ENCODE measurements around the gene RTP5. TPM values are rescaled to one million over a fixed set of nuclear protein-coding genes. Genes with fewer than 3 reads are reported as not detected.

RTP5 gene
- total RNA-seq, 1 donor from 2014 or later = not detected

- H3K27me3 ChIP-seq (ENCODE audit: low read depth) = peaks cover 7% of the 10 kb centered on the region
- peaks cover 42% of the 10 kb centered on the region for H3K4me1 ChIP-seq
- DNase-seq = peak; percentile 17
- H3K4me3 ChIP-seq = no peak overlapping the region
- no peaks in the 10 kb centered on the region for H3K9me3 ChIP-seq (replicated peaks)
- TF ChIP-seq CTCF (IDR thresholded peaks at IDR 0.05; ENCODE audit: borderline replicate concordance) = no peak
- intact Hi-C loops (cut with micrococcal nuclease) = no loop called here
- H3K27ac ChIP-seq (replicated peaks) = no peak overlapping the region
- H3K36me3 ChIP-seq = no peaks in the 10 kb centered on the region
Measured at GRCh38 chr2:241857041-241857541, 12.4 kb upstream of the RTP5 start.

- Histone ChIP-seq H3K27me3 (ENCODE audit: low read depth) (peaks cover 12% of the 10 kb centered on the region), H3K4me1 (peaks cover 42% of the 10 kb centered on the region), H3K36me3 (no peaks in the 10 kb centered on the region), H3K27ac (replicated peaks) (peak overlapping the region; percentile 88), H3K9me3 (replicated peaks) (no peaks in the 10 kb centered on the region), H3K4me3 (no peak overlapping the region)
- no peak for TF ChIP-seq CTCF (IDR thresholded peaks at IDR 0.05; ENCODE audit: borderline replicate concordance)
- intact Hi-C loops (cut with micrococcal nuclease) = no loop called here
- no peak for DNase-seq
Measured at GRCh38 chr2:241857572-241858121, 11.9 kb upstream of the RTP5 start.

- intact Hi-C loops (cut with micrococcal nuclease) = no loop called here
- peak within 1 kb of the TSS; percentile 88 for H3K27ac ChIP-seq (replicated peaks)
- H3K36me3 ChIP-seq = no peaks in the 10 kb centered on the region
- H3K27me3 ChIP-seq (ENCODE audit: low read depth) = peaks cover 20% of the 10 kb centered on the region
- TF ChIP-seq CTCF (IDR thresholded peaks at IDR 0.05; ENCODE audit: borderline replicate concordance) = no peak
- H3K4me3 ChIP-seq = peak within 1 kb of the TSS; percentile 54
- no peaks in the 10 kb centered on the region for H3K9me3 ChIP-seq (replicated peaks)
- peak; percentile 25 for DNase-seq
- H3K4me1 ChIP-seq = peaks cover 44% of the 10 kb centered on the region
Measured at GRCh38 chr2:241858206-241859016, 11.1 kb upstream of the RTP5 start, which contains the start of gene PDCD1. PDCD1 (minus strand) TSS chr2:241858894; CDS start chr2:241858838, 56 bp downstream.

GRCh38 chr2:241859017-241859435, 10.5 kb upstream of the RTP5 start:
- intact Hi-C loops (cut with micrococcal nuclease) = no loop called here
- no peak for TF ChIP-seq CTCF (IDR thresholded peaks at IDR 0.05; ENCODE audit: borderline replicate concordance)
- no peak for DNase-seq
- no peaks in the 10 kb centered on the region for H3K9me3 ChIP-seq (replicated peaks)
- H3K27me3 ChIP-seq (ENCODE audit: low read depth) = peaks cover 26% of the 10 kb centered on the region
- H3K4me1 ChIP-seq = peaks cover 43% of the 10 kb centered on the region
- H3K36me3 ChIP-seq = no peaks in the 10 kb centered on the region
- peak overlapping the region; percentile 54 for H3K4me3 ChIP-seq
- H3K27ac ChIP-seq (replicated peaks) = peak overlapping the region; percentile 88

- Histone ChIP-seq H3K27ac (replicated peaks) (peak overlapping the region; percentile 88), H3K36me3 (no peaks in the 10 kb centered on the region), H3K4me3 (peak overlapping the region; percentile 54), H3K27me3 (ENCODE audit: low read depth) (peaks cover 31% of the 10 kb centered on the region), H3K9me3 (replicated peaks) (no peaks in the 10 kb centered on the region), H3K4me1 (peaks cover 37% of the 10 kb centered on the region)
- intact Hi-C loops (cut with micrococcal nuclease) = no loop called here
- TF ChIP-seq CTCF (IDR thresholded peaks at IDR 0.05; ENCODE audit: borderline replicate concordance) = peak; percentile 33
- peak; percentile 68 for DNase-seq
Measured at GRCh38 chr2:241859436-241860183, 9.9 kb upstream of the RTP5 start.
